Measurements from ENCODE around the gene WNT9B. TPM values are rescaled to one million over a fixed set of nuclear protein-coding genes. Genes with fewer than 3 reads are reported as not detected.

Gene WNT9B
- total and polyA plus RNA-seq, 4 experiments from 2014 or later, result not detected

DNA sequence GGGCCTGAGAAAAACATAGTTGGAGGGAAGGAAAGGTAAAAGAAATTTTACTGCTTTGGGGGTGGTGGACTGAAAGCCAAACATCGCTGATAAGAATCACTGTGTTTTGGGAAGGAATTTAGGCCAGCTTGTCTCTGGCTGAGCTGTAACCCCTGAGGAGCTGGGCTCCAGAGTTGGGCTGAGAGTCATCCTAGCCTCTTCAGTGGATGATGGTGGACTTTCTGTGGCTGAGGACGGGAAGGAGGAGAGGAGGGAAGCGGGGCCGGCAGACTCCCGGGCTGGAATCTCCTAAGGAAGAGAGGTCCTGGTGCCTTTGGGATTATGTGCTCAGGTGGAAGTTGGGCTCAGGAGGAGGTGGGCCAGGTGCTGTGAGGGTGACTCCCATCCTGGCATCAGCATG lies 8.6 kb downstream of the WNT9B start:
- H3K27ac Mint-ChIP-seq, result no peak overlapping the region
- no peak for DNase-seq
- H3K36me3 Mint-ChIP-seq, result peaks cover 0 to 4% of the 10 kb centered on the region in 2 donors
- intact Hi-C loops (cut with micrococcal nuclease), result no loop called here
- Histone ChIP-seq H3K4me3 (ENCODE audit: low read length in 2 of 2) (no peak overlapping the region), H3K9me3 (ENCODE audit: control insufficient read depth in 1 of 2, low read length in 2 of 2) (no peaks in the 10 kb centered on the region), H3K36me3 (ENCODE audit: insufficient read depth, low read length) (no peaks in the 10 kb centered on the region), H3K27ac (ENCODE audit: low read depth, low read length) (no peak overlapping the region), H3K4me1 (ENCODE audit: insufficient read depth, low read length) (no peaks in the 10 kb centered on the region), H3K27me3 (ENCODE audit: insufficient read depth, low read length) (no peaks in the 10 kb centered on the region)
- no peaks in the 10 kb centered on the region for H3K4me1 Mint-ChIP-seq
- peaks cover 29 to 30% of the 10 kb centered on the region in 2 donors for H3K27me3 Mint-ChIP-seq
- ChIA-PET POLR2A (ENCODE audit: partially characterized antibody) (no interaction called here), CTCF (ENCODE audit: partially characterized antibody) (no interaction called here)
- no peak overlapping the region for H3K4me3 Mint-ChIP-seq
- peaks cover 0 to 3% (median 0%) of the 10 kb centered on the region in 8 donors for H3K9me3 Mint-ChIP-seq

DNA sequence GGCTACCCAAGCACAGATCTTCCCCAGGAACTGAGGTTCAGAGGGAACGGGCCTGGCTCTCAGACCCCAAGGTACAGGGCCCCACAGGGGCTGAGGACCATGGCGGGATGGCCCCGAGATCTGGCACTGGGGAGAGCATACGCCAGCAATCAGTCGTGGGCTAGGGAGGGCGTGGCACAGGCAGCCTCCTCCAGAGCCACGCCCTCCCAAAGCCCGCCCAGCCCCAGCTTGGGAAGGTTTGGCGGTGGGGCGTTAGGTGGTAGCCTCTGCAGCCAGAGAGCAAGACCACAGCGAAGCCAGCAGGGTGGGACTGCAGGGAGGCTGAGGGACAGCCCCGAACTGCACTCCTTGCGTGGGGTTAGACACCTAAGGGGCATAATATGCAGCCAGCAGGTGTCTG lies 11.6 kb downstream of the WNT9B start:
- intact Hi-C loops (cut with micrococcal nuclease), result no loop called here
- Mint-ChIP-seq H3K36me3 (peaks cover 0 to 4% of the 10 kb centered on the region in 2 donors), H3K27ac (no peak overlapping the region), H3K9me3 (no peaks in the 10 kb centered on the region), H3K27me3 (peaks cover 23 to 31% of the 10 kb centered on the region in 2 donors), H3K4me3 (no peak overlapping the region), H3K4me1 (no peaks in the 10 kb centered on the region)
- H3K27ac ChIP-seq (ENCODE audit: low read depth, low read length), result no peak overlapping the region
- H3K4me3 ChIP-seq (ENCODE audit: low read length in 2 of 2), result no peak overlapping the region
- no peaks in the 10 kb centered on the region for H3K9me3 ChIP-seq (ENCODE audit: control insufficient read depth in 1 of 2, low read length in 2 of 2)
- H3K36me3 ChIP-seq (ENCODE audit: insufficient read depth, low read length), result no peaks in the 10 kb centered on the region
- H3K4me1 ChIP-seq (ENCODE audit: insufficient read depth, low read length), result no peaks in the 10 kb centered on the region
- no peaks in the 10 kb centered on the region for H3K27me3 ChIP-seq (ENCODE audit: insufficient read depth, low read length)
- ChIA-PET CTCF (ENCODE audit: partially characterized antibody) (interaction anchor here (1.1 kb wide), 1 partner anchor 21 kb away, joined by 4 read pairs; no protein-coding TSS in a partner anchor), POLR2A (ENCODE audit: partially characterized antibody) (no interaction called here)
- no peak for DNase-seq

DNA sequence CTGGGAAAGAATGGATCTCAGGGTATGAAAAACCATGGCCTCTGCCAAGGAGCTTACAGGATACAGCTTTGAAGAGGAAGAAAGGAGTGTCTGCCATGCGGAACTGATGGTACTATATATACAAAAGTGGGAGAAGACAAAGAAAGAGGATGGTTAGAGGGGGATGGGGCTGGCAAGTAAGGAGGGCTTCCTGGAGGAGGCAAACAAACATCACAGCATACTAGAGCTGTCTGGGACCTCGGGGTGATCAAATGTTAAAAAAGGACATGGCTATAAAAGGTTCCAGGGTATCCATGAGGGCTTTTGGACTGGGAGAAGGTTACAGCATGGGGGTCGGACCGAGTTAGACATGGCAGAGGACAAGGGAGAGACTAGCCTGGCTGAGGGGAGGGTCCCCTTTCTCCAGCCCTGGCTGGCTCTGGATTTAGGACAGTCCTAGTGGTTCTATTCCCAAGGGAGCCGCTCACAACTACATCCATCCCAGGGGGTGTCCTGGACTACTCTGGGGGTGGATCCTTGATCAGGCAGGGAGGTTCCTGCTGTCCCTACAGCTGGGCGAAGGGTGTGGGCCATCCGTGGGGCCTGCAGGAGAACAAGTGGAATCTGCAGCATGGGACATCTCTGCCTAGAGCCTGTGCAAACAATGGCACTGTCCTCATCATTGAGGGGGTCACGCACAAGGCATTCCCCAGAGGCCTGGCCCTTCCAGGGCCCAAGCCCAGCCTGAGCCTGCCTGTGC lies 12.2 kb downstream of the WNT9B start:
- no peak overlapping the region for H3K4me3 ChIP-seq (ENCODE audit: low read length in 2 of 2)
- H3K36me3 Mint-ChIP-seq, result peaks cover 0 to 4% of the 10 kb centered on the region in 2 donors
- DNase-seq, result no peak
- H3K27me3 Mint-ChIP-seq, result peaks cover 21 to 29% of the 10 kb centered on the region in 2 donors
- H3K27me3 ChIP-seq (ENCODE audit: insufficient read depth, low read length), result no peaks in the 10 kb centered on the region
- no peaks in the 10 kb centered on the region for H3K4me1 Mint-ChIP-seq
- H3K27ac ChIP-seq (ENCODE audit: low read depth, low read length), result no peak overlapping the region
- no peaks in the 10 kb centered on the region for H3K9me3 ChIP-seq (ENCODE audit: control insufficient read depth in 1 of 2, low read length in 2 of 2)
- no peaks in the 10 kb centered on the region for H3K4me1 ChIP-seq (ENCODE audit: insufficient read depth, low read length)
- no peaks in the 10 kb centered on the region for H3K36me3 ChIP-seq (ENCODE audit: insufficient read depth, low read length)
- intact Hi-C loops (cut with micrococcal nuclease), result no loop called here
- no peak overlapping the region for H3K27ac Mint-ChIP-seq
- H3K9me3 Mint-ChIP-seq, result no peaks in the 10 kb centered on the region
- POLR2A ChIA-PET (ENCODE audit: partially characterized antibody), result no interaction called here
- H3K4me3 Mint-ChIP-seq, result no peak overlapping the region
- CTCF ChIA-PET (ENCODE audit: partially characterized antibody), result no interaction called here

DNA sequence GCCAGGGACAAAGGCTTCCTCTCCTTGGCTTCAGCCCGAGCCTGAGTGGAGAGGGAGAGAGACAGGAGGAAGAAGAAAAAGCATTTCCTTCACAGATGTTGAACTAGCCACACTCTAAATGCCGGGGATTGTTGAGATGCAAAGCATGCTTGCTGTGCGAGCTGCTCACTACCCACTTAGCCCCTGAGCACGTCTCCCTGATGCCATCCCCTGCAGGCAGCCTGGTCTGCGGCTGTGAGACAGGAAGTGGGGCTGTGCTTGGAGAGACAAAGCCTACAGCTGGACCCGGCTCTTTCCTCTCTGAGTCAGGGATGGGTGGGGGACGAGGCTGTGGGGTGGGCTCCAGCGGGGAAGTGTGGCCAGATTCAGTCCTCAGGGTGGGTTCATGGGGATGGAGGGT lies 13.7 kb downstream of the WNT9B start:
- Mint-ChIP-seq H3K4me3 (no peak overlapping the region), H3K9me3 (no peaks in the 10 kb centered on the region), H3K36me3 (peaks cover 0 to 4% of the 10 kb centered on the region in 2 donors), H3K4me1 (no peaks in the 10 kb centered on the region), H3K27me3 (peaks cover 17 to 26% of the 10 kb centered on the region in 2 donors), H3K27ac (no peak overlapping the region)
- no peaks in the 10 kb centered on the region for H3K27me3 ChIP-seq (ENCODE audit: insufficient read depth, low read length)
- H3K36me3 ChIP-seq (ENCODE audit: insufficient read depth, low read length), result no peaks in the 10 kb centered on the region
- no peak for DNase-seq
- H3K4me3 ChIP-seq (ENCODE audit: low read length in 2 of 2), result no peak overlapping the region
- ChIA-PET CTCF (ENCODE audit: partially characterized antibody) (no interaction called here), POLR2A (ENCODE audit: partially characterized antibody) (no interaction called here)
- no peaks in the 10 kb centered on the region for H3K4me1 ChIP-seq (ENCODE audit: insufficient read depth, low read length)
- no peak overlapping the region for H3K27ac ChIP-seq (ENCODE audit: low read depth, low read length)
- intact Hi-C loops (cut with micrococcal nuclease), result no loop called here
- H3K9me3 ChIP-seq (ENCODE audit: control insufficient read depth in 1 of 2, low read length in 2 of 2), result no peaks in the 10 kb centered on the region

GRCh38 chr17:46866325-46866724 lies 14.9 kb downstream of the WNT9B start:
- peak overlapping the region in 1 of 8 donors; percentile 2 for H3K4me3 Mint-ChIP-seq
- POLR2A ChIA-PET (ENCODE audit: partially characterized antibody), result interaction anchor here (1.3 kb wide), 1 partner anchor 10 kb away, joined by 3 read pairs; no protein-coding TSS in a partner anchor
- no peaks in the 10 kb centered on the region for H3K4me1 ChIP-seq (ENCODE audit: insufficient read depth, low read length)
- H3K27me3 ChIP-seq (ENCODE audit: insufficient read depth, low read length), result no peaks in the 10 kb centered on the region
- H3K4me1 Mint-ChIP-seq, result no peaks in the 10 kb centered on the region
- peaks cover 14 to 24% of the 10 kb centered on the region in 2 donors for H3K27me3 Mint-ChIP-seq
- CTCF ChIA-PET (ENCODE audit: partially characterized antibody), result no interaction called here
- intact Hi-C loops (cut with micrococcal nuclease), result no loop called here
- DNase-seq, result no peak
- H3K27ac ChIP-seq (ENCODE audit: low read depth, low read length), result no peak overlapping the region
- no peak overlapping the region for H3K27ac Mint-ChIP-seq
- H3K4me3 ChIP-seq (ENCODE audit: low read length in 2 of 2), result no peak overlapping the region
- no peaks in the 10 kb centered on the region for H3K9me3 Mint-ChIP-seq
- peaks cover 0 to 4% of the 10 kb centered on the region in 2 donors for H3K36me3 Mint-ChIP-seq
- no peaks in the 10 kb centered on the region for H3K9me3 ChIP-seq (ENCODE audit: control insufficient read depth in 1 of 2, low read length in 2 of 2)
- H3K36me3 ChIP-seq (ENCODE audit: insufficient read depth, low read length), result no peaks in the 10 kb centered on the region

GRCh38 chr17:46866747-46867146 lies 15.4 kb downstream of the WNT9B start:
- H3K27ac Mint-ChIP-seq, result no peak overlapping the region
- Histone ChIP-seq H3K4me1 (ENCODE audit: insufficient read depth, low read length) (no peaks in the 10 kb centered on the region), H3K36me3 (ENCODE audit: insufficient read depth, low read length) (no peaks in the 10 kb centered on the region), H3K27me3 (ENCODE audit: insufficient read depth, low read length) (no peaks in the 10 kb centered on the region), H3K27ac (ENCODE audit: low read depth, low read length) (no peak overlapping the region), H3K4me3 (ENCODE audit: low read length in 2 of 2) (no peak overlapping the region), H3K9me3 (ENCODE audit: control insufficient read depth in 1 of 2, low read length in 2 of 2) (no peaks in the 10 kb centered on the region)
- no peaks in the 10 kb centered on the region for H3K4me1 Mint-ChIP-seq
- H3K36me3 Mint-ChIP-seq, result peaks cover 0 to 4% of the 10 kb centered on the region in 2 donors
- no peaks in the 10 kb centered on the region for H3K9me3 Mint-ChIP-seq
- H3K27me3 Mint-ChIP-seq, result peaks cover 12 to 24% of the 10 kb centered on the region in 2 donors
- no peak for DNase-seq
- H3K4me3 Mint-ChIP-seq, result no peak overlapping the region
- ChIA-PET CTCF (ENCODE audit: partially characterized antibody) (no interaction called here), POLR2A (ENCODE audit: partially characterized antibody) (interaction anchor here (1.3 kb wide), 1 partner anchor 10 kb away, joined by 3 read pairs; no protein-coding TSS in a partner anchor)
- intact Hi-C loops (cut with micrococcal nuclease), result no loop called here

DNA sequence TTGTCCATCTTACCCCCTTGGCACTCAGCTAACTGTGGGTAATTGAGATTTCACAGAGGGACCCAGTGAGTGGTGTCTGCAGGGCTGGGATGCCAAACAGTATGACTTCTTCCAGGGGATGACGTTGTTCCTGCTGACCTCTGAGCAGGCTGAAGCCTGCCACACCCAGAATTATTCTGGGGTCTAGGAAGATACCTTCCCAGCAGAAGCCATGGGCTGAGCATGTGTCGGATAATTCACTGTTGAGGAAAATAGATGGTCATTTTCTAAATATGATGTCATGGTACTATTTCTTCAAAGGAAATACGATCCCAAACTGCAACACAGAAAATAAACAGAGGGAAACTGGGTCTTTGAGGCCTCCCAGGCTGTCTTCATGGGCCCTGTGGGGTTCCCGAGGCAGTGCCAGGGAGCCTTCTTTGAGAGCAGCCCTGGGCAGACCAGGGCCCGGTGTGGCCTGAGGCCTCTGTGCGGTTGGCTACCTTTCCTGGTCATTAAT lies 17.4 kb downstream of the WNT9B start:
- no peak for DNase-seq
- no peaks in the 10 kb centered on the region for H3K36me3 Mint-ChIP-seq
- no peaks in the 10 kb centered on the region for H3K4me1 Mint-ChIP-seq
- POLR2A ChIA-PET (ENCODE audit: partially characterized antibody), result no interaction called here
- H3K9me3 Mint-ChIP-seq, result no peaks in the 10 kb centered on the region
- H3K4me3 Mint-ChIP-seq, result no peak overlapping the region
- Histone ChIP-seq H3K27me3 (ENCODE audit: insufficient read depth, low read length) (no peaks in the 10 kb centered on the region), H3K36me3 (ENCODE audit: insufficient read depth, low read length) (no peaks in the 10 kb centered on the region), H3K9me3 (ENCODE audit: control insufficient read depth in 1 of 2, low read length in 2 of 2) (no peaks in the 10 kb centered on the region), H3K4me1 (ENCODE audit: insufficient read depth, low read length) (no peaks in the 10 kb centered on the region), H3K4me3 (ENCODE audit: low read length in 2 of 2) (no peak overlapping the region), H3K27ac (ENCODE audit: low read depth, low read length) (no peak overlapping the region)
- peaks cover 8 to 20% of the 10 kb centered on the region in 2 donors for H3K27me3 Mint-ChIP-seq
- CTCF ChIA-PET (ENCODE audit: partially characterized antibody), result no interaction called here
- intact Hi-C loops (cut with micrococcal nuclease), result no loop called here
- H3K27ac Mint-ChIP-seq, result no peak overlapping the region

All from CD4-positive, alpha-beta memory T cell (primary cell).